ENCODE data around the gene MPHOSPH9. TPM values are rescaled to one million over a fixed set of nuclear protein-coding genes. Genes with fewer than 3 reads are reported as not detected.

MPHOSPH9 gene
- polyA plus RNA-seq, 1 donor (not counting 4 experiments of a cell fraction or from before 2014, with no cell fraction given) = 10.7 TPM

GRCh38 chr12:123121670-123122069 lies 111.3 kb downstream of the MPHOSPH9 start:
- FAIRE-seq = no peak
- Histone ChIP-seq H3K9ac (ENCODE audit: control insufficient read depth, extremely low read depth, insufficient read depth, low read length) (no peak overlapping the region), H3K27me3 (ENCODE audit: control insufficient read depth, extremely low read depth, insufficient read depth, low read length) (no peaks in the 10 kb centered on the region), H3K27ac (ENCODE audit: control insufficient read depth, insufficient read depth, low read length) (no peak overlapping the region), H2AFZ (ENCODE audit: control insufficient read depth, low read length) (no peak overlapping the region), H3K4me1 (ENCODE audit: control insufficient read depth, extremely low read depth, insufficient read depth, low read length) (peaks cover 17% of the 10 kb centered on the region), H3K4me2 (ENCODE audit: control insufficient read depth, extremely low read depth, insufficient read depth, low read depth, low read length) (no peak overlapping the region), H3K9me3 (ENCODE audit: control insufficient read depth, low read depth, low read length) (no peaks in the 10 kb centered on the region), H4K20me1 (ENCODE audit: control insufficient read depth, extremely low read depth, insufficient read depth, low read length) (no peaks in the 10 kb centered on the region), H3K79me2 (ENCODE audit: control insufficient read depth, insufficient read depth, low read length) (no peaks in the 10 kb centered on the region), H3K4me3 (ENCODE audit: control insufficient read depth in 2 of 3, extremely low read depth in 1 of 3, insufficient read depth in 2 of 3, low read depth in 1 of 3, low read length in 3 of 3) (no peak overlapping the region), H3K9me1 (ENCODE audit: control insufficient read depth, extremely low read depth, insufficient read depth, low read length) (peaks cover 4% of the 10 kb centered on the region), H3K36me3 (ENCODE audit: control insufficient read depth in 2 of 2, extremely low read depth in 1 of 2, insufficient read depth in 2 of 2, low read length in 2 of 2) (no peaks in the 10 kb centered on the region)
- no peak for DNase-seq (ENCODE audit: low read depth, low spot score)
- dilution Hi-C loops (cut with MboI; ENCODE audit: extremely low pct_ligation_motif_present, low sequenced_read_pairs) = no loop called here
- TF ChIP-seq CTCF (optimal IDR thresholded peaks at IDR 0.05 in 1 of 3, IDR thresholded peaks at IDR 0.05 in 1 of 3, conservative IDR thresholded peaks at IDR 0.05 in 1 of 3; ENCODE audit: extremely low read depth in 1 of 3, insufficient read depth in 2 of 3, low read length in 3 of 3) (no peak), EZH2 (IDR thresholded peaks at IDR 0.05; ENCODE audit: low read length) (no peak)

GRCh38 chr12:123120452-123121166 lies 112.3 kb downstream of the MPHOSPH9 start:
- no peaks in the 10 kb centered on the region for H3K9me3 ChIP-seq (ENCODE audit: control insufficient read depth, low read depth, low read length)
- no peaks in the 10 kb centered on the region for H3K79me2 ChIP-seq (ENCODE audit: control insufficient read depth, insufficient read depth, low read length)
- FAIRE-seq = no peak
- peaks cover 4% of the 10 kb centered on the region for H3K9me1 ChIP-seq (ENCODE audit: control insufficient read depth, extremely low read depth, insufficient read depth, low read length)
- dilution Hi-C loops (cut with MboI; ENCODE audit: extremely low pct_ligation_motif_present, low sequenced_read_pairs) = no loop called here
- H3K4me2 ChIP-seq (ENCODE audit: control insufficient read depth, extremely low read depth, insufficient read depth, low read depth, low read length) = no peak overlapping the region
- no peak overlapping the region for H2AFZ ChIP-seq (ENCODE audit: control insufficient read depth, low read length)
- H3K27me3 ChIP-seq (ENCODE audit: control insufficient read depth, extremely low read depth, insufficient read depth, low read length) = no peaks in the 10 kb centered on the region
- peaks cover 15% of the 10 kb centered on the region for H3K4me1 ChIP-seq (ENCODE audit: control insufficient read depth, extremely low read depth, insufficient read depth, low read length)
- no peak overlapping the region for H3K9ac ChIP-seq (ENCODE audit: control insufficient read depth, extremely low read depth, insufficient read depth, low read length)
- no peak for DNase-seq (ENCODE audit: low read depth, low spot score)
- H3K4me3 ChIP-seq (ENCODE audit: control insufficient read depth in 2 of 3, extremely low read depth in 1 of 3, insufficient read depth in 2 of 3, low read depth in 1 of 3, low read length in 3 of 3) = no peak overlapping the region
- H3K27ac ChIP-seq (ENCODE audit: control insufficient read depth, insufficient read depth, low read length) = no peak overlapping the region
- H4K20me1 ChIP-seq (ENCODE audit: control insufficient read depth, extremely low read depth, insufficient read depth, low read length) = peaks cover 2% of the 10 kb centered on the region
- TF ChIP-seq EZH2 (IDR thresholded peaks at IDR 0.05; ENCODE audit: low read length) = no peak
- TF ChIP-seq CTCF (optimal IDR thresholded peaks at IDR 0.05 in 1 of 3, IDR thresholded peaks at IDR 0.05 in 1 of 3, conservative IDR thresholded peaks at IDR 0.05 in 1 of 3; ENCODE audit: extremely low read depth in 1 of 3, insufficient read depth in 2 of 3, low read length in 3 of 3) = no peak
- H3K36me3 ChIP-seq (ENCODE audit: control insufficient read depth in 2 of 2, extremely low read depth in 1 of 2, insufficient read depth in 2 of 2, low read length in 2 of 2) = no peaks in the 10 kb centered on the region
